Inflammatory macrophage treated with lipopolysaccharide for 1 hour (primary cell): Measurements from ENCODE around the gene ATXN7L3.
"Not testable (repeated sequence)": the region's sequence is repeated elsewhere in the genome, so short reads cannot be mapped to it uniquely, and the experiment has no call there.

Experiments
- DNase-seq, 2 donors: peaks; one replicate each; pipeline ENCODE4 v3.0.0-alpha.2; 2020 to 2022

The ATXN7L3 gene, protein sequence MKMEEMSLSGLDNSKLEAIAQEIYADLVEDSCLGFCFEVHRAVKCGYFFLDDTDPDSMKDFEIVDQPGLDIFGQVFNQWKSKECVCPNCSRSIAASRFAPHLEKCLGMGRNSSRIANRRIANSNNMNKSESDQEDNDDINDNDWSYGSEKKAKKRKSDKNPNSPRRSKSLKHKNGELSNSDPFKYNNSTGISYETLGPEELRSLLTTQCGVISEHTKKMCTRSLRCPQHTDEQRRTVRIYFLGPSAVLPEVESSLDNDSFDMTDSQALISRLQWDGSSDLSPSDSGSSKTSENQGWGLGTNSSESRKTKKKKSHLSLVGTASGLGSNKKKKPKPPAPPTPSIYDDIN

DNA sequence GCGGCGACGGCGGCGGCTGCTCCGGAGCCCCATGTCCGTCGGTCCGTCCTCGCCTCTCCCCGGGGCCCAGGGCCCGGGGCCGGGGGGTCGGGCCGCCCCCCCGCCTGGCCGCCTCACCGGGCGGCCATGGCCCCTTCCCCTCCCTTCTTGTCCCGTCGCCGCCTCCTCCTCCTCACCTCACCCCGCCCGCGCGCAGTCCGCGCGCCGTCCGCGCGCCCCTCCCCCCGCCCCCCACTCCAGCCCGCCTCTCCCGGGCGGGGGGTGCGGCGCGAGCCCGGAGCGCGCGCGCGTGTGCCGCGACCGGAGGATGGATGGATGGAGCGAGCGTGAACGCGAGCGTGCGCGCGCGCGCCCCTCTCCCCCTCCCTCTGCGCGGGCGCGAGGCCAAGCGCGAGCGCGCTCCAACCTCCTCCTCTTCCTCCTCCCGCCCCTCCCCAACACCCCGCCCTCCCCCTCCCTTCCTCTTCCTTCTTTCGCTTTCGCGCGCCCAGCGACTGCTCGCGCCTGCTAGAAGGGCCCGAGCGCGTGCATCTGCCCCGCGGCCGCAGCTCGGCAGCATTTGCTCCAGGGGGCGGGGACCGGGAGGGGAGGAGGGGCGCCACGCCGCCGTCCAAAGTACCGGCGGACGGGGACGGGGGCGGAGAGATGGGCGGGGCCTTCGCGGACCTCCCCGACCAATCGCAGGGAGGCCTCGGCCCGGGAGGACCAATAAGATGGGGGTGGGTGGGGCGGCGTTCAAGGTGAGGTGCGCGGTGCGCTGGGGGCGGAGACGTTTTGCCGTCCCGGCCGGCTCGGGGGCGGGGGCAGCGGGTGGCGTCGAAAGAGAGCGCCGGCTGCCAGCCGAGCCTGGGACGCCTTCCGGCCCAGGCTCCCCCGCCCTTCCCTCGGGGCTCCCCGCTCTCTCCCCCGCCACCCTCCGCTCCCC lies at the start of gene ATXN7L3:
Gene ATXN7L3 (minus strand): TSS at position 332 of the 925 bp plus-strand sequence. CDS start 1,814 bp downstream, outside the sequence.
- peak; percentile 96 to 97 for DNase-seq

DNA sequence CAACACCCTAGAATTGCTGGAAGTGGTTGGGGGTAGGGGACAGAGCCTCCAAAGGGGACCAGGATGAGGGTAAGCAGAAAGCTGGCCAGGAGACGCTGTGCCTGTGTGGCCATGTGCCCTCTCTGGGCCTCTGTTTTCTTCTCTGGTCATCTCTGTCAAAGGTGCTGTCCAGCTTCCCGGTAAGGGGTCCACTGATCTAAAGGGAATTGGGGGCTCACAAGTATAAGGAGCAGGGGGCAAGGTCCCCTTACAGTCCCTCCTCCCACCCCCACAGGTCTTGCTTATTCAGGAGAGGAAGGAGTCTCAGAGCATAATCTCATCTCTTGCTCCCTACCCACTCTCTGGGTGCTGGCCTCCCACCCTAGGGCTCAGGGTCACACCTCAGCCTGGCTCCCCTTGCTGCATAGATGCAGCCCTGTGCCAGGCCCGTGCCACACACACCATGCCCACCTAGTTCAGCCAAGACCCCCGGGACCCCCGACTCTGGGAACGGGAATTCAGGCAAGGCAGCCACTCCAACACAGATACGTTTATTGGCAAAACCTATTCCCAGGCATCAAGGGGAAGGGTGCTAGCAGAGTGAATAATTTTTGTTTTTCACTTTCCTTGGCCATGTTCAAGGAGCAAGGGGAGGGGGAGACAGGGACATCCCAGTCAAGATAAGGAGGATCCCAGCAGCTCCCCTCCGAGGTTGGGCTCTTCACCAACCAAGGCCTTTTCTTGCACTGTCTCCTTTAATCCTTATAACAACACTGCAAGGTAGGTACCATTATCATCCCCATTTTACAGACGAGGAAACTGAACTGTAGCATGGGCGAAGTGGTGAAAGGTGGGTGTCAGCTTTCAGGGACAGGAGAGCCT lies 48.4 kb upstream of the ATXN7L3 start:
- no peak for DNase-seq

DNA sequence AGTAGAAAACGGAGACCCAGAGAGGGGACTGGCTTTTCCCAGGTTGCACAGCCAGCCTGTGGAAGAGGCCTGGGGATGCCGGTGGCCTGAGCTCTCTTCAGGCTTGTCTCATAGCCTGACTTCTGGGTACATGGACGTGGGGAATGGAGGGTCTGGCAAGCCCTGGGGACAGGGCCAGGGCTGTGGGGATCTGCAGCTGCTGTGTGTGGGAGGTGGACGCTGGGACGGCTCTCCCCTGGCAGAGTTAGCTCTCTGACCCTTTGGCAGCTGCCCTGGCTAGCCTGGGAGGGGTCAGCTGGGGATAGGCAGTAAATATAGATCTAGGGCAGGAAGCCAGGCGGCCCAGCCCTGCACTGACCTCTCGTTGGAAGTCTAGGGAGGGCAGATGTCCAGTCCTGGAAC lies 47.8 kb upstream of the ATXN7L3 start:
- no peak for DNase-seq

DNA sequence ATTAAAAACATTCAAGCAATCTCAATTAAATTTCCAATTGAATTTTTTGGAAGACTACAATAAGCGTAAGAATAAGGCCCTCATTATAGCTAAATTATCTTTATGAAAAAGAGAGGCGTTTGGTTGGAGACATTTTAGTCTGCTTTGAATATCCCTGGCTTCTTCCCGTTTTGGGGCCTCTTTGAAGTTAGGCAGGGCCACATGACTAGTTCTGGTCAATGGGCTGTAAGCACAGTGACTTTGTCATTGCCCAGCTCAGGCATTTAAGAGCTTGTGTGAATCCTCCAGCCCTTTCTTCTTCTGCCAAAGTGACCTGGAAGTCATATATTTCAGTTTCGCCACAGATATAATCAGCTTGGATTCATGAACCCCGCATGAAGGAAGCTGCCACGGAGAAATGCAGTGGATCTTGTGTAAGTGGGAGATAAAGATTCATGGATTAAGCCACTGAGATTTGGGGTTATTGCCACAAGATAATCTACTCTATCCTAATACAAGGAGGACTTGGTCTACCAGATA lies 41.5 kb upstream of the ATXN7L3 start:
- DNase-seq: peak; percentile 48 to 60

DNA sequence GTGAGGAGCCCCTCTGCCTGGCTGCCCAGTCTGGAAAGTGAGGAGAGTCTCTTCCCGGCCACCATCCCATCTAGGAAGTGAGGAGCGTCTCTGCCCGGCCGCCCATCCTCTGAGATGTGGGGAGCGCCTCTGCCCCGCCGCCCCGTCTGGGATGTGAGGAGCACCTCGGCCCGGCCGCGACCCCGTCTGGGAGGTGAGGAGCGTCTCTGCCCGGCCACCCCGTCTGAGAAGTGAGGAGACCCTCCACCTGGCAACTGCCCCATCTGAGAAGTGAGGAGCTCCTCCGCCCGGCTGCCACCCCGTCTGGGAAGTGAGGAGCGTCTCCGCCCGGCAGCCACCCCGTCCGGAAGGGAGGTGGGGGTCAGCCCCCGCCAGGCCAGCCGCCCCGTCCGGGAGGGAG lies 38.2 kb upstream of the ATXN7L3 start:
- not testable (repeated sequence) for DNase-seq

DNA sequence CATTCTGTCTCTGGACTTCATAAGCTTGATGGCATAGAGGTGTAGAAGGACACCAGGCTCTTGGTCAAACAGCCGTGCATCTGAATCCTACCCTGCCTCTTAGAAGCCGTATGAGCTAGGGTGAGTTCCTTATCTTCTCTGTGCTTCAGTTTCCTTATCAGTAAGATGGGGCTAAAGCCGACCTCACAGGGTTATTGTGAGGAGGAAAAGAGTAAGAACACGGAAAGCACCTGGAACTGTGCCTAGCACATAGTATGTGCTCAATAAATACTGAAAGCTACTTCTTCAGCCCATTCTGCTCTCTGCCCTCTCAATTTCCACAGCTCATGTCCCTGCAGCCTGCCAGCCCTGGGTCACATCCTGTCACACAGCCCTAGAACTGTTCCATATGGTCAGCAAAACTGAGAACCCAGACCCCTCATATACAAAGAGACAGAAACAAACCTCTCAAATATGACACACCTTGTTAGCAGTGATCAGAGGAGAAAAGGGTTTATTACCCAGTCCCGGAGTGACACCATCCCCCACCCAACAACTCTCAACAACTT lies 36.8 kb upstream of the ATXN7L3 start:
- DNase-seq: no peak

DNA sequence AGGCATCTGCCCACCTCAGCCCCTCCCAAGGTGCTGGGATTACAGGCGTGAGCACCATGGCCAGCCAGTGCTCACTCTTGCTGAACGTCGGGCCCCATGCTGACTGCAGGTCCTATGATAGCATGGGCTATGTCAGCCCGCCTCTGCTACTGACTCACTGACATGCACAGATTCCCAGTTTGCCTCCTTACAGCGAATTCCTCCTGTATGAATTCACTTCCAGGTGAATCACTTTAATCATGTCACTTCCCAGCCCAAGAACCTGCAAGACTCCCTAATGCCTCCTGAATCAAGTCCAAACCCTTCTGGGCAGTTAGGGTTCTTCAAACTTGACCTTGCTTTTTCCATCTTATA lies 35.9 kb upstream of the ATXN7L3 start:
- no peak for DNase-seq

DNA sequence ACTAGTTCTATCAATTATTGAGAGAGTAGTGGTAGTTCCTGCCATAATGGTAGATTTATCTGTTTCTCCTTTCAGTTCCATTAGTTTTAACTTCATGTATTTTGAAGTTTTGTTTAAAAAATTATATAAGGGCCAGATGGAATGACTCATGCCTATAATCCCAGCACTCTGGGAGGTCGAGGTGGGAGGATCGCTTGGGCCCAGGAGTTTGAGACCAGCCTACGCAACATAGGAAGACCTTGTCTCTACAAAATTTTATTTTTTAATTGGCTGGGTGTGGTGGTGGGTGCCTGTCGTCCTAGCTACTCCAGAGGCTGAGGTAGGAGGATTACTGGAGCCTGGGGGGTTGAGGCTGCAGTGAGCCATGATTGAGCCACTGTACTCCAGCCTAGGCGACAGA lies 33.9 kb upstream of the ATXN7L3 start:
- no peak for DNase-seq

DNA sequence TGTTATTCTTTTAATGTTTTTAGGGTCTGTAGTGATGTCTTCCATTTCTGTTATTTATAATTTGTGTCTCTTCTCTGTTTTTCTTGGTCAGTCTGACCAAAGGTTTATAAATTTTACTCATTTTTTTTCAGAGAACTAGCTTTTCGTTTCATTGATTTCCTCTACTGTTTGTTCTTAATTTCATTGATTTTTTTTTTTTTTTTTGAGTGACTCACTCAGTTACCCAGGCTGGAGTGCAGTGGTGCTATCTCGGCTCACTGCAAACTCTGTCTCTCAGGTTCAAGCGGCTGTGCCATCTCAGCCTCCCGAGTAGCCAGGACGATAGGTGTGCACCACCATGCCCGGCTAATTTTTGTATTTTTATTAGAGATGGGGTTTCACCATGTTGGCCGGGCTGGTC lies 32.4 kb upstream of the ATXN7L3 start:
- no peak for DNase-seq

DNA sequence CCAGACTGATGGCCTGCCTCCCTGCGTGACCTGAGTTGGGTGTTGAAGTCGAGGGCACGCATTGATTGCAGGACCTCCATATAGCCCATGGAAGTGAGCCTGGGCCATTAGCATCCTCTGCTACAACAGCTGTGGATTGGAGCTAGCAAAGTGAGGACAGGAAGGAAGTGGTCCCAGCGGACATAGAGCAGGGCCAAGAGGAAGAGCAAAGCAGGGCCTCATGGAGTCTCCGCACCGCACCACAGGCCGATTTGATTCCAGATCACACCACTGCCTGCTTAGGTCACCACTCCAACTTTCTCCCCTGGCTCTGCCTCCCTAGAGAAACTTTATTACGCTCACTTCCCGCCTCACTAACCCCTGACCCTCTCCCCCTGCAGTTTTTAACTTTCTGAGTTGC lies 30.5 kb upstream of the ATXN7L3 start:
- no peak for DNase-seq

DNA sequence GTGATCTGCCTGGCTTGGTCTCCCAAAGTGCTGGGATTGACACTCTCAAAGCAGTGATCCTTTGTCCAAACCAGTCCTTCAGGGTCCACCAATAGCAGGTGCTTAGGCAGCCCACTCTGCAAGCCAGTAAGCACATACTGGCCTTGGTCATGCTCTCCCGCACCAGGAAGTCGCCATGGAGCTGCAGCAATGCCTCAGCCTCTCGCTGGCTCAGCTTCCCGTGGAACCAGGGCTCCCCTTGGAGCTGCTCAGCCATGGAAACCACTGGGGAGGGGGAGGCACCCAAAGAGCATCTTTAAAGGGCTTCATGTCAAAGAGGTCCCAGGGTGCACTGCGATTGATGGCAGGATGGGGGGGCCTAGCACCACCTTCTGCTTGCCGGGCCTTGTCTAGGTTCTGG lies 29.4 kb upstream of the ATXN7L3 start:
- DNase-seq: no peak

DNA sequence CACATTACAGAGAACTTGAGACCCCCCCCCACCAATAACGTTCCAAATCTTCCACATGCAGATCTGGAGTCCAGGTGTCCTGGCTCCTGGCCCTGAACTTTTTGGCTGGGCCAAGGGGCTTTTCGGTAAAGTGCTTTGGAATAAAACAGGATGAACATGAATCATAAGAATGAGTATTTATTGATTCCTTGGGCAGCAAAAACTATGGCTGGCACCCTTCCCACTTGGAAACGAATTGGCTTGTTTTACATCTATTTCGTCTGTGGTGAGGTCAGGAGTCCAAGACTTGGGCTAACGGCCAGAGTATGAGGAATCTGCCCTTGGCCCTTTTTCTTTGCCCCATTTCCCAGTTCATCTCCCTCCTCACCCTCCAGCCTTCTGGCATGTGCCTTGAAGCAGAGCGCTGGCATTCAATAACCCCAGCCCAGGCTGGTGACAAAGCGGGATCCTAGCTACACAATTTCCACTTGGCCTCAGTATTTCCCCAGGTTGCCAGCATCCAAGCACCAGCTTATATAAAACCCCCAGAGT lies 23.9 kb upstream of the ATXN7L3 start:
- no peak for DNase-seq

DNA sequence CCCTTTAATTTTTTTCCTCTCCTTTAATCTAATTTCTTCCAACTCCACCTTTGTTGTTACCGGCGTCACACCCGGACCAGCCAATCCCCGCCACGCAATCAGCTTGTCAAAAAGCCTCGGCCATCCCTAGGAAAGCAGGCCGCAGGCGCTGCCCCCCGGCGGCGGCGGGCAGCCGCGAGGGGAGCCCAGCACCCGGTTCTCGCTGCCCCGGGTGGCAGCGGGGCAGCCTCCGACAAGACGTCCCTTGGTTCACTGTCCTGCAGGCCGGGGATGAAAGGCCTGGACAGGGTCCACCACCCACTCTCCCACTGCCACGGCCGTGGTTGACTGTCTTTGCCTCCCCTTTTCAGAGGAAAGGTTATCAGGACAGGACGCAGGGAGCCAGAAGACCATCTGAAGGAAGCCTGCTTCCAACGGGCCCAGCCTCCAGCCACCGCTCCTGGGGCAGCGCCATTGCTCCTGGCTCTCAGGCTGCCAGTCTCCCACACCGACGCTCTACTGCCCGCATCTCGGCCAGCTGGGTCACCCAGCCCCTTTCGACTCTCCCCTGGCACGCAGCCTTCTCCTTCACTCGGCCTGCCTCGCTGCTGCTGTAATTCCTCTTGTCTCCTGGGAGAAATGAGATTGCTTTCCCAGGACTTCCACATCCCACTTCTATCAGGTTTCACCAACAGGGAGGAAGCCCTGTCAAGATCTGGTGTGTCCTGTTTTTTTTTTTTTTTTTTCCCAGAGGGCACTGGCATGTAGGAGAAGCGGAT lies 22.6 kb upstream of the ATXN7L3 start:
- DNase-seq: peak; percentile 40 to 55

DNA sequence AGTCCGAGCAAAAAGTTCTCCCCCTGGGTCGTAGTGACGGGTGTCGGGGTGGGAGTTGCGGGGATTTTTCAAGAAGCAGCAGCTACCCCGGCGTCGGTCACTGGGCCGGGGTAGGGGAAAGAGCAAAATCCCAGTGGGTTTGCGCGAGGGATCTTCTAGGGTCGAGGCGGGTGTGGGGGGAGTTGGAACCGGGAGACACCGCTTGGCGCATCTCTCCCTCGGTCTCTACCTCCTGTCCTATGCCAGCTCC lies 22.1 kb upstream of the ATXN7L3 start:
- DNase-seq: no peak

DNA sequence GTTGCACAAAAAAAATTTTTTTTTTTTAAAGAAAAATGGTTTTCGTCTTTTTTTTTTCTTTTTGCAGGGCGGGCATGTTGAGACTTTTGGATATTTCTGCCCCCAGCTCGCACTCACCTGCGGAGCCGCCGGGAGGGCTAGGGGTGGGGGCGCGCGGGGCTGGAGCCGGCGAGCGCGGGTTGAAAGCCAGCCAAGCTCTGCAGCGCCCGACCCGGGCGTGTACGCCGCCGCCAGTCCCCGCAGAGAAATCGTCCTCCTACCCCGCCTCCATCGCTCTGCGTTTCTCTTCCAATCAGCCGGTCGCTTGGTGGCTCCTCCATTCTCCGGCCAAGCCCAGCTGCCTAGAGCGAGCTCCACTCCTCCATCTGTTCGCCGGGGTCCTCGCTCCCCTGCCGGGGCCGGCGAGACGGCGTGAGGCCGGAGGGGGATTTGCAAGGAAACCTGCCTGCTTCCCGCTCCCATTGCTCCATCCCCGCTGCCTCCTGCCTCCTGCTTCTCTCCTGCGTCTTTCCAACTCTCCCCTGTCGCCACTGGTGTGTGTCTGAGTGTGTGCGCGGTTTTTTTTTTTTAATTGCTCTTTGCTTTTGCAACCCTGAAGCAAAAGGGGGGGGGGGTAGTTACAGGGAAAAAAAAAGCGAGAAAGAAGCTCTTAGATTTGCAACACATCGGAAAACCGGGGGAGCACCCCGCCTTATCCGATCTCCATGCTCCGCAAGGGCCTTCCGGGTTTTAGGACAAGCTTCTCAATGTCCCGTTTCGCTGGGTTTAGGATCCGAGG lies 21.6 kb upstream of the ATXN7L3 start:
- peak; percentile 71 for DNase-seq

DNA sequence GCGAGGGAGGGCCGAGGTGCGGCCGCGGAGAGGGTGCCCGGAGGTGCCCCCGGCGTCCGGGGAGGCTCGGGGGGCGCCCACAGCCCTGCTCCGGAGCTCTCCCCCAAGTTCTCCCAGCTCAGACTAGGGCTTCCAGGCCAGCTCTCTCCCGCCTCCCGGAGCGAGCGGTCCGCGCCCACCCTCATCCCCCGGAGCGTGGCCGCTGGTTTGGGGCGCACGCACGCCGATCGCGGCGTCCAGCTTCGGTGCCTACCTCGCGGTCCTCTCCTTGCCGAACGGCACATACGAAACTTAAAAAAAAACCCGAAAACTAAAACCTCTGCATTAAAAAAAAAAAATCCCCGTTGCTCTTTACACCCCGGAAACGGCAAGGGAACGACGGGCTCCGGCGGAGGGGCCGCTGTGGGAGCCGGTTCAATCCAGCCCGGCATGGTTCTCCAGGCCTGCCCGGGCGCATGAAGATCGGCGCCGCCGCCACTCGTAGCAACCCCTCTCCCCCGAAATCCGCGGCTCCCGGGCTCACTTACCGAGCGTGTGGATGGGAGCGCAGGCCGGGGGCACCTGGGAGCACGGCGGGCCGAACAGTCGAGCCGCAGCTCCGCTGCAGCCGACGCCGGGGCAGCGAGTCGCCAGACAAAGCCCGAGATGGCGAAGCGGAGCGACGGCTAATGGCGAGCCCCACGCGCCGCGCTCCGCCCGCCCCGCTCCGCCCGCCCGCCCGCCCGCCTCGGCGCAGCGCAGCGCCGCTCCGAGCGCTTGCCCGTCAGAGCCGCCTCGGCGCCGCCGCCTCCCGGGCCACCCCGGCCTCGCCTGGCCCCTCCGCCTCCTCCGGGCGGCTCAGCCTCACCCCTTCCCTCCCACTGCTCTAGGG lies 20.8 kb upstream of the ATXN7L3 start:
- DNase-seq: peak; percentile 33 to 50

DNA sequence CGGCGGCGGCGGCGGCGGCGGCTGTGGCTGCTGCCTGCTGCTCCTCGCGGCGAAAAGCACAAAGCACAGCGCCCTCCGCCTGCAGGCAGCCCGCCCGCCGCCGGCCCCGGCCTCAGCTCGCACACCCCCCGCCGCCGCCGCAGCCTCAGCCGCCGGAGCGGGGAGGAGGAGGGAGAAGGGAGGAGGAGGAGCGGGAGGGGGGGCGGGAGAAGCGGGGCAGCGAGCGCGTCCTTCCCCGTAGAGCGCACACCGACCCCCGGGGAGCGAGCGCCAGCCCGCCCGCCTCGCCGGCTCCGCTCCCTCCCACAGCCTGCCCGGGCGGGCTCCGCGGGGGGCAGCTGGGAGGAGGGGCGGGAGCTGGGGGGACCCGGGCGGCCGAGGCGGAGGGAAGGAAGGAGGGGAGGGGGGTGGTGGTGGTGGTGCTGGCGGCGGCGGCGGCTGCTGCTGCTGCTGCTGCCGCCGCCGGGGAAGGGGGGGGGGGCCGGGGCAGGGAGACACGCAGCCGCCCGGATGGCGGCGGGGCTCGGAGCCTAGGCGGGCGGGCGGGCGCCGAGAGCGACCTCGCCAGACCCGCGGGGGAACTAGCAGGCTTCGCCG lies 20.0 kb upstream of the ATXN7L3 start, which contains the start of gene UBTF:
Gene UBTF (minus strand): TSS at position 60 of the 597 bp plus-strand sequence. CDS start 1,446 bp downstream, outside the sequence.
- no peak for DNase-seq

DNA sequence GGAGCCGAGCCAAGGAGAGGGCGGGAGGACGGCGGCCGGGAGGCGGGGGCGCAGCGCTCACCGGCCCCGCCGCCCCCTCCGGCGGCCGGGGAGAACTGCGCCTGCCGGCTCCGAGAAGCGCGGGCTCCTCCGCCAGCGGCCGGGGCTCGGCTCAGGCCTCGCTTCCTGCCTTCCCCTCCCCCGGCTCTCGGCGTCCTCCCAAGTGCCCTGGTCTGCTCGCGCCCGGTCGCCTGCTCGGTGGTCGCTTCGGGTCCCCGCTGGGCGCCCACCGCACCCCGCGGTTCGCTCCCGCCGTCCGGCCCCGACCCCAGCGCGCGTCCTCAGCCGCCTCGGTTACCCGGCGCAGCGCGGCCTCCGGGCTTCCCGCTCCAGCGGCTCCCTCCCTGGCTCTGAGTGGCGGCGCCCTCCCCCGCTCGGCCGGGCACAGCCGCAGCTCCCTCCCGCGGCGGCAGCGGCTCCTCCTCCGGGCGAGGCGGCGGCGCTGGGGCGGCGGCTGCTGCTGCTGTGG lies 19.5 kb upstream of the ATXN7L3 start:
- DNase-seq: peak; percentile 49 to 70
